Measurements from ENCODE around the gene PREX1.

The PREX1 gene

DNA sequence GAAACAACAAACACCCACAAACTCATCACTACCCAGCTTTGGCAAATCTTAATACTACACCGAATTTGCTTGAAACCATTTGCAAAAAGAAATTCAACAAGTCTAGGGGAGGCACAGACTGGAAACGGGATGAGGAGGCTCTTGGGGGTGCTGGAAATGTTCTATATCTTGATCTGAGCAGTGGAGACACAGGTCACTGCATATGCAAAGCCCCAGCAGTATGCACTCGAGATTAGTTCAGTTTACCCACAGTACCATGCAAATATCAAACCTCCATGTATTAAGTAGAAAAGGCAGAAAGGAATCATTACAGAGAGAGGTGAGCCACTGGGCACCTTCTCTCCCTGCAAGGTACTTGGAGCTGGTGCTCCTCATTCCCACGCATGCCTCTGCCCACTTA lies 75.9 kb downstream of the PREX1 start:
- DNase-seq (ENCODE audit: low read depth), result no peak

DNA sequence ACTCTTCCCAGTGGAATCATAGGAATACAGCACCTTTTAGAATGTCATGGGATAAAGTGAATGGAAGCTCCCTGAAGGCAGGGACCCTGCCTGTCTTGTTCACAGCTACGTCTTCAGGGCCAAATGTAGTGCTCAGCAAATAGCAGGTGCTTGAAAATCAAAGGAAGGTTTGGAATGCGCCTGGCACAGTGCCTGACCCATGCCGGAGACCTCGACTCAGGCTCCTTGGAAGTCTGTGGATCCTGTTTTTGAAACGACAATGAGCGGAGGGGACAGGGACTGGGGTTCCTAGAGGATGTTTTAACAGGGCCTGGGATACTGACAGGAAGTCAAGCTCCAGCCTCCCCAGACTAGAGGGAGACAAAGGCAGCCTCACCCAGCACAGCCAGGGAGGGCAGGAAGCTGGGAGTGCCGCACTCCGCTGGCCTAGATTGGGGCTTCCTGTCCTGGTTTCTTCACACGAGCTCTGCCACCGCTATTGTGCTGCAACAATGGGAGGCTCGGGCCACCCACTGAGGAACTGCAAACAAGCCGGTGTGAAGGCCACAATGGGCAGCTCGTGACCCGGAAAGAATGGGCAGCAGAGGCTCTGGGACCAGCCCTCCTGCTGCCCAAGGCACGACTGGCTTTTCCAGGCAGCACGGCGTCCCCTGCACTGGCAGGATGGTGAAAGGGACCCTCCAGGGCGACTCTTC lies 76.7 kb downstream of the PREX1 start:
- DNase-seq (ENCODE audit: low read depth), result peak; percentile 25

DNA sequence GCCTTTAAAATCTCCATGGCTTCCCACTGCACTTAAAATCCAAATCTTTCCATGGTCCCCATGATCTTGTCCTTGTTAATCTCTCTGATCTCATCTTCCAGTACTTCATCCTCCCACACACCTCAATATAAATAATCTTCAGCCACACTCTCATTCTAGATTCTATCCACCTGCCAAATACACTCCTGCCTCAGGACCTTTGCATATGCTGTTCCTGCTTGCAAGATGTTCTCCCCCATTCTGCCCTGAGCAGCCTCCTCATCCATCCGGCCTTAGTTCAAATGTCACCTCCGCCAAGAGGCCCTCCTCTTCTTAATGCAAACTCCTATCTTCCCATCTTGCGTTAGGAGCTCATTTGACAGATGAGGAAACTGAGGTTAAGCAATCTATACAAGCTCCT lies 77.4 kb downstream of the PREX1 start:
- DNase-seq (ENCODE audit: low read depth), result no peak

DNA sequence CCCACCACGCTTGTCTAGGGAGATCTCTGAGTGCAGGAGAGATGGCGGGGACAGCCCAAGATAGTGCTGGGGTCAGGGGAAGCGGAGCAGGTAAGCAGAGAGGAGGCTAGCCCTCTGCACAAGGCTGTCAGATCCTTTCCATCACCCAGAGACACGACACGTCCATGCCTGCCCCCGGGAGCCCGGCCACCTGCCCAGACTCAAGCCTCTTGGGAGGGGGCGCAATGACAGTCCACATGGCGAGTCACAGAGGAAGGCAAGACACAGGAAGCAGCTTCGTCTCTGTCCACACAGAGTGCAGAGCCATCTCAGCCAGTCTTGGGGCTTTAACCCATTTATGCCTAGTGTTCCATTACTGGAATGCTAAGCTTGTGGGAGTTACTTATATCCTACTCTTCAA lies 78.4 kb downstream of the PREX1 start:
- DNase-seq (ENCODE audit: low read depth), result no peak

DNA sequence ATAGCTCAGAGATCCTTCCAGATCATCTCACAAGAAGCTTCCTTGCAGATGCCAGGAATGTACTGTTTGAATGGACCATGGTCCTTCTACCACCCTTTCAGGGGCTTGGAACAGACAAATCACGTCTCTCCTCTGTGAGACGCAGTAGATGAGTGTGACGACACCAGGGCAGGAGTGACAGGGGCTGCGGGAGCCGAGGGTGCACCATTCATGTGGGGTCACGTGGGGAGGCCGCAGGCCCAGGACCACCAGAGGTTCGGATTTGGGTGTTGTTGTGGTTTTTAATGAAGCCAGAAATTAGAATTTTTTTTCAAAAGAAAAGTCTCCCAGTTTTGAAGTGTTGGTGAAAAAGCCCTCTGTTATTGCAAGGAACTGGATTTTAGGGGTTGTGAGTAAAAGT lies 79.2 kb downstream of the PREX1 start:
- DNase-seq (ENCODE audit: low read depth), result no peak

DNA sequence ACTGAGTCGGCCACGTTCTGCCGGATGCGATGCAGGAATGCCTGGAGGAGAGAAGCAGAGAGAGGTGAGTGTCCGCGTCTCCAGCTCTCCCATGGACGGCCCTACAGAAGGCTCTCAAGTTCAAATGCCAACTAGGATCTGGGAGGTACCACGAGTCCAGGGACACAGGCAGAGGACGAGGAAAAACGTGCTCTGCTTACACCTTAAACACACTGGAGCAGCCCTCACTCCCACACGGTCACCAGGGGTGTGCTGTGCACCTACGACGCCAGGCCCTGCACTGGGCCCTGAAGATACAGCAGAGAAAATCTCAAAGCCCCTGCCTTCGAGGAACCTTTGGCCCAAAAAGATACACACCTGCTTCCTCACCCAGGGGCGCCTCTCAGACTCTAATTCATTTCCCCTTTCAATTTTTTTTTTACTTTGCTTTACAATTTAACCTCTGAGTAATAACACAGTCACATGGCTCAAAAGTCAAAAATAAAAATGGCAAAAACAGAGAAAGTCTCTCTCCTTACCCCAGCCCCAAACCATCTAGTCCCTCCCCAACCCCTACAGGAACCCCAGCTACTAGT lies 79.9 kb downstream of the PREX1 start:
- DNase-seq (ENCODE audit: low read depth), result no peak

DNA sequence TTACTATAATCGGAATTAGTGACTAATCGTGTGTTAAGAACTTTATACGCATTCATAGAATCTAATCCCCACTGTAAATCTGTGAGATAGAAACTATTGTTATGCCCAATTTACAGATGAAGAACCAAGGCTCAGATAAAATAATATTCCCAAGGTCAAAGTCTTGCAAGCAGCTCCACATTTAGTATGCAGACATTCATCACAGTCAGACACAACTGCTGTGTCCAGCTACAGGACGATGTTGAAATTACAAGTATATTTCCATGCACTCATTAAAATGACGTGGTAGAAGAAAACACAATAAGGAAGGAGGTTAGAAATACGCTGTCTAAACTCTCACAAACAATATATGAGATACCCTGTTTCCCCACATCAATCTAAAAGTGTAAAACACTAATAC lies 82.5 kb downstream of the PREX1 start:
- DNase-seq (ENCODE audit: low read depth), result no peak

DNA sequence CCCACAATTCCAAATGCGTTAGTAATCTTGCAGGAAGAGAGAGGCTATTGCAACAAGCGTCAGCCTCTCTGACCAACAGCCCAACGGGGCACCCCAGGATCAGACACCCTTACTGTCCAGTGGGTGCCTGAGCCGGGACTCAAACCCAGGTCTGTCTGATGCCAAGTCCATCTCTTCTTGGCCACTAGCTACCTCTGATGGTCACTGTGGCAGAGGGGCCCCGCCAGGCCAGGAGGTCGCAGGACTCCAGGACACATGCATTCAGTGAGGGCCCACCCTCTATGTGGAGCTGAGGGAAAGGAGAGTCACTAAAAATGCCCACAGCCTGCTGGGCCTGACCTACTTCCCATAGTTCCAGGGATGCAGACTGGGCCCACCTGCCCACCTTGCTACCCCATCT lies 83.3 kb downstream of the PREX1 start:
- no peak for DNase-seq (ENCODE audit: low read depth)

DNA sequence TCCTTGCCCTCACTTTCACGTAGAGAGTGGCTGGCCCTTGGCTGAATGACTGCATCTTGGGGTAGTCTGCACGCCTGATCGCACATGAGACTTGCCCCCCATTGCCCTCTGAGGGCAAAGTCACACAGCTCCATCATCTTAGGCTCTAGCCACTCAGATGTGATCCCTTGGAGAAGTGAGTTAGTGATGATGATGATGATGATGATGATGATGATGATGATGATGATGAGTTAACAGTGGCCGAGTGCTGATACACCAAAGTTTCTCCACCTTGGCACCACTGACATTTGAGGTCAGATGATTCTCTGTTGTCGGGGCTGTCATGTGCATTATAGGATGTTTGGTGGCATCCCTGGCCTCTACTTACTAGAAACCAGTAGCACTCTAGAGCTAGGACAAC lies 84.0 kb downstream of the PREX1 start:
- no peak for DNase-seq (ENCODE audit: low read depth)

DNA sequence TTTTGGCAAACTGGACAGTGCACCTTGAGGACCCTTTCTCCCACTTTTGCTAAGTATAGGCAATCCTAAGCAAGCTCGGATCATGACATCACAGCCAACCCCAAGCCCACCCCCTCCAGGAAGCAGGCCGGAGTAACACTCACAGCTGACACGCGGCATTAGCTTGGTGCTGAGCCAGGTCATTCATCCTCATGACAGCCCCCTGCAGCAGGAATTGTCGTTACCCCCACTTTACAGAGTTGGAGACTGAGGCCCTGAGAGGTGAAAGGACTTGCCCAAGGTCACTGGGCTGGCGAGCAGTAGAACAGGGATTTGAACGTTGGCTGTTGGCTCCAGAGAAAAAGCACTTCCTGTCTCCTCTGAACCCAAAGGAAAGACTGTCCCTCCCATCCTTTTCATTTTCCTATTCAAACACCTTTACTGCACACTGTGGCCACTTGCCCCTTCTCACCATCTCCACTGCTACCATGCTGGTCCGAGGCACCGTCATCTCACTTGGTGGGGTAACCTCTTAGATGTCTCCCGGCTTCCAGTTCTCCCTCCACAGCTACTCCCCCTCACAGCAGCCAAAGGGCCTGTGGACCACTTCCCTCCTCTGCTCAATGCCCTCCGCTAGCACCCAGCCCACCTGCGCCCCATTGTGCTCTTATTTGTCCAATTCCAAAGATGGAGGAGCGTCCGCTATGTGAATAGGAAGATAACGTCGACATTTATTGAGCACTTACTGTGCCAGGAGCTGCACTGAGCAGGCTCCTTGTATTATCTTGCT lies 84.7 kb downstream of the PREX1 start:
- DNase-seq (ENCODE audit: low read depth), result no peak

DNA sequence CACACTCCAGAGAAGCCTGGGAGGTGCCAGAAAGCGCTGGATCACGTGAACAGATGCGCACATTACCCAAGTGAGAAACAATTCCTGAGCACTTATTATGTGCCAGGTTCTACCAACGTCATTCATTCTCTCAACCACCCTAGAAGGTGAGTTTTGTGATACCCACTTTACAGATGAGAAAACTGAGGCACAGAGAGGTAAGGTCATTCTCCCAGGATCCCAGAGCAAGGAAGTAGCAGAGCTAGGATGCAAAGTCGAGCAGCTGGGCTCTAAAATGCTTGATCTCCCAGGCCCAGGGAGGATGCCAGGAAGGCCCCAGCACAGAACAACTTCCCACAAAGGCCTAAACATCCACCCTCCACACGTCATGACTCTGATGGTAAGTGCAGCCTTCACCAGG lies 85.6 kb downstream of the PREX1 start:
- DNase-seq (ENCODE audit: low read depth), result no peak

DNA sequence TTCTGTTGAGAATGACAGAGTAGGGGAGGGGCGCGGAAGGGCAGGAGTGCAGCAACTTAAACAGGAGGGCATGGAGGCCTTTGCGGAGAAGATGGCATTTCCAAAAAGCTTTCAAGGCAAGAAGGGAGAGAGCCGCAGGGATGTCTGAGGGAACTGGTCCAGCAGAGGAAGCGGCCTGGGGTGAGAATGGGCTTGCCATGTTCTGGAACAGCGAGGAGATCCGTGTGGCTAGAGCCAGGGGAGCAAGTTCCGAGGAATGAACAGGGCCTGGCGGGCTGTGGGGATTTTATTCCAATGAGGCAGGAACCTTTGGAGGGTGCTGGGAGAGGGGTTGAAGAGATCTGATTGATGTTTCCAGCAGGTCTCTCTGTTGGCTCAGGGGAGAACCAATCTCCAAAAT lies 86.1 kb downstream of the PREX1 start:
- DNase-seq (ENCODE audit: low read depth), result no peak

DNA sequence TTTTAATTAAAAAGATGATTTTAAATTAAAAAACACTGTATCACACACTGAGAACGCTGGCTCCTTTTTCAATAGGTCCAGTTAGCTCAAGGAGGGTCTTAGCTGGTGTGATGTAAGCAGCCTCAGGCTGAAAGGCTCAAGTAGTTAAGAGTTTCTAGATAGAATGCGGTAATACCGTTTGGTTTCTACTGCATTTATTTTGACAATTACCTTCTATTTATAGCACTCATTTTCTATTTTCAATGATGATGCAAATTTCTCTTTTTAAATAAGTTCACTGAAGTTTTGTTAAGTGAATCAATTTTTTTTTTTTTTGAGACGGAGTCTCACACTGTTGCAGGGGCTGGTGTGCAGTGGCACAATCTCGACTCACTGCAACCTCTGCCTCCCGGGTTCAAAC lies 87.1 kb downstream of the PREX1 start:
- no peak for DNase-seq (ENCODE audit: low read depth)

DNA sequence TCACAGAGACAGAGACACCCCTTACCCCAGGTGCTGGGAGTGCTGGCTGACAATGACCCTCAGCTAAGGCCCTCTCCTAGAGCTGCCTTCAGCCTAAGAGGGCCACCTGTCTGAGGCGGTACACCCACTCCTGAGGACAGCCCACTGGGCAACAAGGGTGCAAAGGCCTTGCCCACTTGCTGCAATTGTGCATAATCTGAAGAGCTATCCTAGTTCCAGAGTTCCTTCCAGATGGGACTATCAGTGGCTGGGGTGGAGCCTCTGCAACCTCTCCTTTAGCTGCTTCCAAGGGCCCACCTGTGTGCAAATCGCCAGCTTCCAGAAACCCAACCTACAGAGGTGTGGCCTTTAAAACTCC lies 87.5 kb downstream of the PREX1 start:
- no peak for DNase-seq (ENCODE audit: low read depth)

DNA sequence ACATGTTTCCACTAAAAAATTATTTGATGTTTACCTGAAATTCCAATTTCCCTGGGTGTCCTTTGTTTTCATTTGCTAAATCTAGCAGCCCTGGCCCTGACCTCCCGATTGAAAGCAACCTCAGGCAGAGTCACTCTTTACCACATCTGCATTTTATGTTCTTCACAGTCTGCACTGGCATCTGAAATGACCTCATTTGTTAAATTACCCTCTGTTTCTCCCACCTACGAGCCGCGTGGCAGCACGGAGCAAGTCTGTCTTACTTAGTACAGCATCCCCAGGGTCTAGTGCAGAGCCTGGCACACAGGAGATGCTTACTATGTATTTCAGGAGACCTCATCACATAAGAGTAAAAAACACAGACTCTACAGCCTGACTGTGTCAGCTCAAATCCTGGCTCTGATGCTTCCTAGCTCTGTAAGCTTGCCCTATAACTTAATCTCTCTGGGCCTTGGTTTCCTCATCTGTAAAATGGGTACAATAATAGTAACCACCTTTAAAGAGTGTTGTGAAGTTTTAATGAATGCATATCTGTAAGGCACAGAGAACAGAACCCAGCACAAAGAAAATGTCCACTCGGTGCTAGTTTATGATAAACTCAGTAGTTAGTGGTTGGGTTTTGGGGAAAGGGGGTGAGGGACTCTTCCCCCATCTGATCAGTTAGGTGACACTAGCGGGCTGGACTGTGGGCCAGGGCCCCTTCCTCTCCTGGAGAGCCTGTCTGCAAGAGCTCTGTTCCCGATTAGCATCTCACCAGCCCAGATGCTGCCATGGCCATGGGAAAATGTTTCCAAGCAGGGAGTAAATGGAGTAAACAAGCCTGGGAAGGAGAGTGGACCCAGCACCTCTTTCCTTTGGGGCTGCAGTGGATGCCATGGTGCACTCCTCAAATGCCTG lies 88.2 kb downstream of the PREX1 start:
- no peak for DNase-seq (ENCODE audit: low read depth)

DNA sequence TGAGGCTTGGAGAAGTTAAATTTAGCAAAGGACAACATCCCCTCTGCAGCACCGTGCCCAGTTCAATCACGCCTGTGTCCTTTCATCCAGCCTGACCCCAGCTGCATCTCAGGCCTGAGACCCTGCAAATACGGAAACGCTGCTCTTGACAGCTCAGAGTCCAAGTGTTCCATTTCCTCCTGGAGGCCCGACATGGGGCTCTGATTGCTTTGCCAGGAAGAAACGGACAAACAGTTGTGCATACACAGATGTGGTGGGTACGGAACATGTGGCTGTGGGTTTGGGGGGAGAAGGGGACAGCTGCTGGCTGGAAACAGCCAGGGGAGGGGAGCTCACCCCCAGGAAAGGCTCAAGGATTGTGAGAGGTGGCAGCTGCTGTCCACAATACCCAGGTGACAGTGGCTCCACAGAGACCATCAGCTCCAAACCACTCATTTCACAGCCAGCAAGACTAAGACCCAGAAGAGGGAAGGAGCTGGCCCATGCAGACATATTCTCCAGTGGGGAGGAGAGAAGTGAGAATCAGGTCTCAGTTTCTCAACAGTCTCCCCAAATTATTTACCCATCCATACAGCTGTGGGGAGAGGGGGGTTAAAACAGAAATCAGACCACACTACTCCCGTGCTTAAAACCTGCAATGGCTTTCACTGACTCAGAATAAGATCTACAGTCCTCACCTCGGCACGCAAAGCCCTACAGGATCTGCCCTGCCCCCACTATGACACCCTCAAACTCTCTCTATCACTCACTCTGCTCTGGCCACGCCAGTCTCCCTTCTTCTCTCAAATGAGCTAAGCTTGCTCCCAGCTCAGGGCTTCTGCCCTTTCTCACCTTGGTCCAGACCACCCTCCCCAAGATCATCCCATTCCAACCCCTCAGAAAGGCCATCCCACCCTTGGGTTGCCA lies 89.1 kb downstream of the PREX1 start:
- no peak for DNase-seq (ENCODE audit: low read depth)

DNA sequence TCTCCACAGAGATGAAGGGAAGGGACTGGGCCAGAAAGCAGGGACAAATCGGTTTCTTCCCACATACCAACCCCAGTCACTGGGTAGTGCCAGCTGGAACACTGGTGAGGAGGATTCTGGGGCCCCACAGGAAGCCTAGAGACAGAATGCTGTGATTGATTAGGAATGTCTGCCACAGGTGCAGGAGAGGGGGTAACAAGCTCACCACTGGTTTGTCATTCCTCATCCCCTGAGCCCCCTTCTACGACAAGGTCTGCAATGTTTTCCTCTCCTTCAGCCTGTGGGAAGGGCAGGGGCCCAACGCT lies 89.8 kb downstream of the PREX1 start:
- no peak for DNase-seq (ENCODE audit: low read depth)

DNA sequence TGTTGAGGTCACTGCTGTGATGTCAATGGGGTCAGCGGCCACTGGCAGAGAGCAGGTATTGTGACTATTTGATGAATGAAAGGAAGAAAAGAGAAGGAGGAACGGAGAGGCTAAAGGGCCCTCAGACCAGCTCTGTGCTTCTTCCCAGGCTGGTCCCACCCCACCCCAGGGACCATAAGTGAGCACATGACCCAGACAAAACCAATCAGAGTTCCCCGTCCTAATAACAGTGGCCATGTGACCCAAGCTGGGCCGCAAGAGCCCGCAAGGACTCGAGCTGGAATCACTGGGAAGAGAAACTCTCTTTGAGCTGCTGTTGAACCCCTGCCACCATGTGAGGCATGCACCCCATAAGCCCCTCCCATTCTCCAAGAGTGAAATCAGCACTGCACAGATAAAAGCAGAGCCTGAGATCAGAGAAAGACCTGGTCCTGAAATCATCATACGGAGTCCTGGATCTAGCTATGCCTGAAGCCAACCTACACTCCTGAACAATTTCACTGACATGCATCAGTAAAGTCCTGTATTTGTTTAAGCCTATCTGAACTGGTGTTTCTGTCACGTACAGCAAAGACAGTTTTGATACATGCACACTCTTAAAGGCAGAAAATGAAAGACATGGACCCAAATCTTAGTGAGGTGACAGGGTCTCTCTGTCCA lies 90.2 kb downstream of the PREX1 start:
- DNase-seq (ENCODE audit: low read depth), result no peak

DNA sequence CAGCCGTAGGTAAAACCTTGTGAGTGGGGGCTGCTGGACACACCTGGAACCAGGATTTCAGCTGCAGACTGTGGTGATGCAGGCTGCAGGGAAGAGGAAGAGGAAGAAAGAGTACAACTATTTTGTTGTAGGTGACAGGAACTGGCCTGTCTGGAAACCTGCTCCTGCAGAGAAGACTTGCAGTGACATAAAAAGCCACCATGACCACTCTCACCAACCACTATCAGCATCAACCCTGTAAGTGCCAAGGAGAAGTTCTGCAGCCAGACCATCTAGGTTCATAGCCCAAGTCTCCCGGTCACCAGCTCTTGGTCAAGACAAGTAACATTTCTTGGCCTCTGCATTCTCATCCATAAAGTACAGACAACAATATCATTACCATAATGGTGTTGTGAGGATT lies 91.2 kb downstream of the PREX1 start:
- no peak for DNase-seq (ENCODE audit: low read depth)

DNA sequence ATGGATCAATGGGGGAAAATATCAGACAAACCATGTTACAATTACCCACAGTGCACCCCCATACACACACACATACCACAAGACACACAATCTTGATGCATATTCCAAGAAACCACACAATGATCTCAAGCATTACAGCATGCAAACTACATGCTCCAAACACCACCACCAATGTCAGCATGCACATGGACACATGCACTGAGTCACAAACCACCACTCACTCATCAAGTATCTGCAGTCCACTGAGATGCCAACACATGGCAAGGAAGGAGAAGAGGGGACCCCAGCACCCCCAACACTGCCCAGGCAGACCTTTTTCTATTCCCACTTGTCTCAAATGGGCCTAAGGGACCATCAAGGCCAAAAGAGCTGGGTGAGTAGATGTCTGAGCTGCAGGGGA lies 91.6 kb downstream of the PREX1 start:
- no peak for DNase-seq (ENCODE audit: low read depth)

DNA sequence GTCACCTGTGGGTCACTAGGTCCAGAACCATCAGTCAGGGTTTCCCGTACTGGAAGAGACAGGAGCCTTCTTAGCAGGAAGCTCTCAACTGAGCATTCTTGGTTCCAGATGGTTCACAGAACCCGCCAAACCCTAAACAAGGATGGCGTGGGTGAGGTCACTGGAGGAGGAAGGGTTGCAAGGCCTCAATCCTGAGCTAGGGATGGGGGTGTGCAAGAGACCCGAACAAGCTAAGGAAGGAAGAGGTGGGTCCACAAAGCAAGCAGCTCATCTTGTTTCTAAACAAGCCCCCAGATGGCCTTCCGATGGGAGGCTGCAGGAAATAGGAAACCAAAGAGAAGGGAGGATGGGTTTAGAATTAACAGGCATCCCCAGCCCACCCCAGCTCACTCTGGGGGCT lies 92.7 kb downstream of the PREX1 start:
- no peak for DNase-seq (ENCODE audit: low read depth)
